HG03139 (cell line): Measurements from ENCODE around the gene KIF17.

Experiments used
- ATAC-seq: cut with Tn5 transposase; IDR thresholded peaks from one replicate; pipeline ENCODE4 v1.9.1; 2021; ENCODE audit not compliant: unreplicated experiment

Gene KIF17

GRCh38 chr1:20632386-20632785 lies 85.4 kb downstream of the KIF17 start:
- ATAC-seq, result no peak

GRCh38 chr1:20630729-20631128 lies 87.1 kb downstream of the KIF17 start:
- no peak for ATAC-seq

- no peak for ATAC-seq
These were observed 91.3 kb downstream of the KIF17 start for GRCh38 chr1:20626524-20626923.

- ATAC-seq, result no peak
These were observed 91.7 kb downstream of the KIF17 start for GRCh38 chr1:20626098-20626427.

GRCh38 chr1:20625176-20626097 lies 92.4 kb downstream of the KIF17 start:
- no peak for ATAC-seq

GRCh38 chr1:20624709-20625108 lies 93.1 kb downstream of the KIF17 start:
- no peak for ATAC-seq

GRCh38 chr1:20621012-20621411 lies 96.8 kb downstream of the KIF17 start:
- ATAC-seq, result no peak

GRCh38 chr1:20619999-20620398 lies 97.8 kb downstream of the KIF17 start:
- ATAC-seq, result no peak

GRCh38 chr1:20618550-20618949 lies 99.3 kb downstream of the KIF17 start:
- ATAC-seq, result no peak

- ATAC-seq, result no peak
These were observed 100.8 kb downstream of the KIF17 start for GRCh38 chr1:20616847-20617487.

- no peak for ATAC-seq
These were observed 101.6 kb downstream of the KIF17 start for GRCh38 chr1:20615946-20616846.

GRCh38 chr1:20614131-20614579 lies 103.7 kb downstream of the KIF17 start:
- no peak for ATAC-seq
